Measurements from ENCODE around the gene CFHR5.

DNA sequence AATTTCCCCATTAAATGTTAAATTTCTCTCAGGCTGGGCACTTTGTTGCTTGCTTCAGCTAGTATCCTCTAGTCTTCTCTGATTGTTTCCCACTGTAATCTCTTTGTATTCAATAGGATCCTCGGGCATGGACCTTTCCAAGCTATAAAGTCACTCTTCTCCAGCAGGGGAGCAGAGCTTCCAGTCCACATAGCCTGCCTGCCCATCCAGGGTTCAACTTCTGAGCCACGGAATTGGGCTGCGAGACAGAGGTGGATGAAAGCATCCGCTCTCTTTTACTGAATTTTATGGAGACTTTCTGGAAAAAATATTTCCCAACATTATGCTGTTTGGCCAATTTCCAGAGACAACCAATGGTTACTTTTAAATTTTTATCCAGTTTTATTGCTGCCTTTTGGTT is 1.1 kb upstream of the CFHR5 start:
- TF ChIP-seq, protein P1, sequence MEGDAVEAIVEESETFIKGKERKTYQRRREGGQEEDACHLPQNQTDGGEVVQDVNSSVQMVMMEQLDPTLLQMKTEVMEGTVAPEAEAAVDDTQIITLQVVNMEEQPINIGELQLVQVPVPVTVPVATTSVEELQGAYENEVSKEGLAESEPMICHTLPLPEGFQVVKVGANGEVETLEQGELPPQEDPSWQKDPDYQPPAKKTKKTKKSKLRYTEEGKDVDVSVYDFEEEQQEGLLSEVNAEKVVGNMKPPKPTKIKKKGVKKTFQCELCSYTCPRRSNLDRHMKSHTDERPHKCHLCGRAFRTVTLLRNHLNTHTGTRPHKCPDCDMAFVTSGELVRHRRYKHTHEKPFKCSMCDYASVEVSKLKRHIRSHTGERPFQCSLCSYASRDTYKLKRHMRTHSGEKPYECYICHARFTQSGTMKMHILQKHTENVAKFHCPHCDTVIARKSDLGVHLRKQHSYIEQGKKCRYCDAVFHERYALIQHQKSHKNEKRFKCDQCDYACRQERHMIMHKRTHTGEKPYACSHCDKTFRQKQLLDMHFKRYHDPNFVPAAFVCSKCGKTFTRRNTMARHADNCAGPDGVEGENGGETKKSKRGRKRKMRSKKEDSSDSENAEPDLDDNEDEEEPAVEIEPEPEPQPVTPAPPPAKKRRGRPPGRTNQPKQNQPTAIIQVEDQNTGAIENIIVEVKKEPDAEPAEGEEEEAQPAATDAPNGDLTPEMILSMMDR (IDR thresholded peaks at IDR 0.05): no peak
- no peak for TF ChIP-seq ZNF423 (CRISPR knock-in tag; IDR thresholded peaks at IDR 0.05)
- TF ChIP-seq JUN (CRISPR knock-in tag; IDR thresholded peaks at IDR 0.05): no peak
- TF ChIP-seq FOXP1 (CRISPR knock-in tag; IDR thresholded peaks at IDR 0.05; ENCODE audit: borderline replicate concordance): no peak
- TF ChIP-seq, protein P2, sequence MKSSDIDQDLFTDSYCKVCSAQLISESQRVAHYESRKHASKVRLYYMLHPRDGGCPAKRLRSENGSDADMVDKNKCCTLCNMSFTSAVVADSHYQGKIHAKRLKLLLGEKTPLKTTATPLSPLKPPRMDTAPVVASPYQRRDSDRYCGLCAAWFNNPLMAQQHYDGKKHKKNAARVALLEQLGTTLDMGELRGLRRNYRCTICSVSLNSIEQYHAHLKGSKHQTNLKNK (CRISPR knock-in tag; IDR thresholded peaks at IDR 0.05): no peak
- TF ChIP-seq, protein P3, sequence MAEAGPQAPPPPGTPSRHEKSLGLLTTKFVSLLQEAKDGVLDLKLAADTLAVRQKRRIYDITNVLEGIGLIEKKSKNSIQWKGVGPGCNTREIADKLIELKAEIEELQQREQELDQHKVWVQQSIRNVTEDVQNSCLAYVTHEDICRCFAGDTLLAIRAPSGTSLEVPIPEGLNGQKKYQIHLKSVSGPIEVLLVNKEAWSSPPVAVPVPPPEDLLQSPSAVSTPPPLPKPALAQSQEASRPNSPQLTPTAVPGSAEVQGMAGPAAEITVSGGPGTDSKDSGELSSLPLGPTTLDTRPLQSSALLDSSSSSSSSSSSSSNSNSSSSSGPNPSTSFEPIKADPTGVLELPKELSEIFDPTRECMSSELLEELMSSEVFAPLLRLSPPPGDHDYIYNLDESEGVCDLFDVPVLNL (CRISPR knock-in tag; IDR thresholded peaks at IDR 0.05; ENCODE audit: borderline replicate concordance, low read depth): no peak
- no peak for TF ChIP-seq SP1 (CRISPR knock-in tag; conservative IDR thresholded peaks at IDR 0.05)
- TF ChIP-seq, protein P4, sequence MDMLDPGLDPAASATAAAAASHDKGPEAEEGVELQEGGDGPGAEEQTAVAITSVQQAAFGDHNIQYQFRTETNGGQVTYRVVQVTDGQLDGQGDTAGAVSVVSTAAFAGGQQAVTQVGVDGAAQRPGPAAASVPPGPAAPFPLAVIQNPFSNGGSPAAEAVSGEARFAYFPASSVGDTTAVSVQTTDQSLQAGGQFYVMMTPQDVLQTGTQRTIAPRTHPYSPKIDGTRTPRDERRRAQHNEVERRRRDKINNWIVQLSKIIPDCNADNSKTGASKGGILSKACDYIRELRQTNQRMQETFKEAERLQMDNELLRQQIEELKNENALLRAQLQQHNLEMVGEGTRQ (CRISPR knock-in tag; IDR thresholded peaks at IDR 0.05): no peak

Data from WTC11 (cell line).